ENCODE data around the gene SUPT6H. TPM values are rescaled to one million over a fixed set of nuclear protein-coding genes. Genes with fewer than 3 reads are reported as not detected.

The SUPT6H gene
- total RNA-seq, 1 donor from 2014 or later: 17.2 TPM

GRCh38 chr17:28749516-28750177 is 87.6 kb downstream of the SUPT6H start:
- no peak overlapping the region for H3K4me3 ChIP-seq (ENCODE audit: low read depth, low read length)
- no peak for TF ChIP-seq CTCF (conservative IDR thresholded peaks at IDR 0.05; ENCODE audit: low read depth, low read length)
- DNase-seq (ENCODE audit: low read depth): no peak

- TF ChIP-seq CTCF (conservative IDR thresholded peaks at IDR 0.05; ENCODE audit: low read depth, low read length): peak; percentile 98
- no peak for DNase-seq (ENCODE audit: low read depth)
- H3K4me3 ChIP-seq (ENCODE audit: low read depth, low read length): no peak overlapping the region
Measured at GRCh38 chr17:28750178-28751047, 88.4 kb downstream of the SUPT6H start.

GRCh38 chr17:28751600-28752366 is 89.8 kb downstream of the SUPT6H start:
- H3K4me3 ChIP-seq (ENCODE audit: low read depth, low read length): no peak overlapping the region
- no peak for TF ChIP-seq CTCF (conservative IDR thresholded peaks at IDR 0.05; ENCODE audit: low read depth, low read length)
- no peak for DNase-seq (ENCODE audit: low read depth)

Other genes with a start within 250 kb of the SUPT6H start
- not detected in 2 replicates for gene SLC13A2, start 188.6 kb upstream of the SUPT6H start, total RNA-seq
- gene FOXN1, start 155.9 kb upstream of the SUPT6H start, total RNA-seq: not detected in 2 replicates
- gene UNC119, start 109.6 kb upstream of the SUPT6H start, total RNA-seq: 28.7 and 29.2 TPM in 2 replicates
- gene PIGS, start 90.7 kb upstream of the SUPT6H start, total RNA-seq: 47.2 and 55.6 TPM in 2 replicates
- 25.4 and 100.0 TPM in 2 replicates for gene ALDOC, start 85.3 kb upstream of the SUPT6H start, total RNA-seq
- 99.2 and 104 TPM in 2 replicates for gene SPAG5, start 63.2 kb upstream of the SUPT6H start, total RNA-seq
- 3.0 and 4.3 TPM in 2 replicates for gene RSKR, start 48.0 kb upstream of the SUPT6H start, total RNA-seq
- 133 and 136 TPM in 2 replicates for gene BLTP2, start 17.0 kb upstream of the SUPT6H start, total RNA-seq
- gene SDF2, start 299 bp upstream of the SUPT6H start, total RNA-seq: 39.5 and 52.7 TPM in 2 replicates
- gene PROCA1, start 49.7 kb downstream of the SUPT6H start, total RNA-seq: under 0.01 and 0.58 TPM in 2 replicates
- gene RAB34, start 55.7 kb downstream of the SUPT6H start, total RNA-seq: 558 and 649 TPM in 2 replicates
- gene RPL23A, start 57.8 kb downstream of the SUPT6H start, total RNA-seq: 746 and 818 TPM in 2 replicates
- gene TLCD1, start 64.0 kb downstream of the SUPT6H start, total RNA-seq: 14.5 and 14.7 TPM in 2 replicates
- gene NEK8, start 66.6 kb downstream of the SUPT6H start, total RNA-seq: 4.3 and 8.4 TPM in 2 replicates
- gene TRAF4, start 81.8 kb downstream of the SUPT6H start, total RNA-seq: 86.4 and 108 TPM in 2 replicates
- 11.9 and 14.2 TPM in 2 replicates for gene FAM222B, start 180.6 kb downstream of the SUPT6H start, total RNA-seq
- gene ERAL1, start 192.8 kb downstream of the SUPT6H start, total RNA-seq: 86.9 and 94.9 TPM in 2 replicates
- 83.5 and 92.5 TPM in 2 replicates for gene FLOT2, start 235.5 kb downstream of the SUPT6H start, total RNA-seq
- gene DHRS13, start 240.9 kb downstream of the SUPT6H start, total RNA-seq: 14.0 and 18.0 TPM in 2 replicates